DND-41 (cell line): ENCODE results near the gene ZNF383.

Experiments used
- CTCF ChIP-seq: IDR thresholded peaks from 2 replicates; pipeline ENCODE4 v1.5.1; 2012; ENCODE audit warnings: borderline replicate concordance, low read length, moderate library complexity, mild to moderate bottlenecking; ENCODE audit not compliant: poor library complexity, severe bottlenecking; ENCODE audit errors: extremely low read depth
- EZH2 ChIP-seq: IDR thresholded peaks from 3 replicates; pipeline ENCODE4 v1.6.1; 2012; ENCODE audit warnings: borderline replicate concordance, low read depth, mild to moderate bottlenecking, moderate library complexity, low read length, inconsistent platforms; ENCODE audit not compliant: severe bottlenecking

DNA sequence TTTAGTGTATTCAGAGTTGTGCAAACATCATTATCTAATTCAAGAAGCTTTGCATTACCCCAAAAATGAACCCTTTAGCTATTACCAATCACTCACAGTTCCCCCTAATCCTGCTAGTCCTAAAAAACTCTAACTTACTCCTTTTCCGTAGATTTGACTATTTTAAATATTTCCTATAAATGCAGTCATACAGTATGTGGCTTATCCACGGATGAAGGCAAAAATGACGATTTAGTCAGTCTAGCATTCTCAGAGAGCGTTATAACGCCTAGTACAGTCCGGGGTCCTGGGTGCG is 587 bp upstream of the ZNF383 start:
- TF ChIP-seq CTCF (no peak), EZH2 (no peak)
